SK-N-SH (cell line): ENCODE data around the gene UNC79. TPM values are rescaled to one million over a fixed set of nuclear protein-coding genes. Genes with fewer than 3 reads are reported as not detected.

Source experiments
- CTCF ChIA-PET: fragments of 300-600, 350-600 bp; formaldehyde crosslinking; extraction: SDS; loops from one replicate; lab custom pipeline; 2021; lab: Yijun Ruan, JAX
- POLR2A ChIA-PET: fragments of 350-600 bp; sonication (Branson Sonifier 250); formaldehyde crosslinking; extraction: SDS; loops from one replicate; lab custom pipeline; 2020; ENCODE audit warnings: antibody characterized with exemption, inconsistent platforms; lab: Yijun Ruan, JAX
- DNase-seq: peaks from one replicate; pipeline ENCODE4 v3.0.0; 2012
- H2AFZ ChIP-seq: fragments of 200-600 bp; sonication (generic); 2 replicates; pipeline ENCODE4 v1.8.1; 2016; ENCODE audit warnings: antibody characterized with exemption, mild to moderate bottlenecking, low read depth
- H3F3A ChIP-seq: fragments of 200-600 bp; sonication (generic); replicated peaks from 2 replicates; pipeline ENCODE3; 2016; ENCODE audit warnings: antibody characterized with exemption, mild to moderate bottlenecking; ENCODE audit not compliant: insufficient read depth
- H3K27ac ChIP-seq, 2 experiments: fragments of 200-500 bp in 1 of 2; fragments of 200-600 bp in 1 of 2; sonication (Bioruptor generic) in 1 of 2; sonication (generic), shearing (Covaris generic) in 1 of 2; 2 replicates each; pipeline versions ENCODE4 v1.5.1 to v1.6.1; 2014 to 2016; ENCODE audit warnings: low read depth in 2 of 2, inconsistent platforms in 1 of 2, low read length in 1 of 2, mild to moderate bottlenecking in 1 of 2, mixed read lengths in 1 of 2
- H3K27me3 ChIP-seq: fragments of 200-600 bp; sonication (generic), shearing (Covaris generic); 2 replicates; pipeline ENCODE4 v1.6.1; 2016; ENCODE audit warnings: mixed run types; ENCODE audit not compliant: insufficient read depth
- H3K36me3 ChIP-seq, 2 experiments: fragments of 200-500 bp in 1 of 2; fragments of 200-600 bp in 1 of 2; sonication (Bioruptor generic) in 1 of 2; sonication (generic) in 1 of 2; replicated peaks in 1 of 2; 2 replicates each; pipeline versions ENCODE3 to v1.5.1; 2014 to 2016; ENCODE audit warnings: low read length in 1 of 2, mild to moderate bottlenecking in 1 of 2; ENCODE audit not compliant: insufficient read depth in 2 of 2, control insufficient read depth in 1 of 2
- H3K4me1 ChIP-seq, 2 experiments: fragments of 200-500 bp in 1 of 2; fragments of 200-600 bp in 1 of 2; sonication (Bioruptor generic) in 1 of 2; sonication (generic), shearing (Covaris generic) in 1 of 2; 2 replicates each; pipeline versions ENCODE4 v1.5.1 to v1.6.1; 2014 to 2016; ENCODE audit warnings: low read depth in 1 of 2, low read length in 1 of 2, mixed run types in 1 of 2; ENCODE audit not compliant: insufficient read depth in 2 of 2, control insufficient read depth in 1 of 2
- H3K4me2 ChIP-seq: fragments of 200-600 bp; sonication (generic), shearing (Covaris generic); 2 replicates; pipeline ENCODE4 v1.6.1; 2017; ENCODE audit warnings: mixed run types
- H3K4me3 ChIP-seq, 2 experiments: fragments of 200-500 bp in 1 of 2; fragments of 200-600 bp in 1 of 2; sonication (Bioruptor generic) in 1 of 2; sonication (generic), shearing (Covaris generic) in 1 of 2; 2 replicates each; pipeline versions ENCODE4 v1.5.1 to v1.8.1; 2014 to 2016; ENCODE audit warnings: low read depth in 2 of 2, inconsistent platforms in 1 of 2, low read length in 1 of 2, mild to moderate bottlenecking in 1 of 2, mixed read lengths in 1 of 2, moderate library complexity in 1 of 2
- H3K79me2 ChIP-seq: fragments of 200-600 bp; sonication (generic); 2 replicates; pipeline ENCODE4 v1.8.1; 2017; ENCODE audit warnings: mild to moderate bottlenecking; ENCODE audit not compliant: insufficient read depth
- H3K9ac ChIP-seq: fragments of 200-600 bp; sonication (generic); 2 replicates; pipeline ENCODE4 v1.6.1; 2017; ENCODE audit warnings: mixed run types
- H3K9me2 ChIP-seq: fragments of 200-600 bp; sonication (generic); 2 replicates; pipeline ENCODE4 v1.6.1; 2017; ENCODE audit warnings: mixed run types
- H3K9me3 ChIP-seq: fragments of 200-600 bp; sonication (generic); 2 replicates; pipeline ENCODE4 v1.6.1; 2017; ENCODE audit warnings: mixed run types, mild to moderate bottlenecking, moderate library complexity
- H4K20me1 ChIP-seq: fragments of 200-600 bp; sonication (generic); 2 replicates; pipeline ENCODE4 v1.6.1; 2017; ENCODE audit warnings: mild to moderate bottlenecking, mixed run types; ENCODE audit not compliant: insufficient read depth
- EZH2phosphoT487 ChIP-seq: fragments of 200-600 bp; sonication (generic); IDR thresholded peaks from 2 replicates; pipeline ENCODE4 v1.6.1; 2017; ENCODE audit warnings: low read depth, mixed run types, mild to moderate bottlenecking, antibody characterized with exemption, moderate library complexity, borderline replicate concordance
- MEF2A ChIP-seq: IDR thresholded peaks from 2 replicates; pipeline ENCODE4 v1.4.0; 2012; ENCODE audit warnings: low read depth, borderline replicate concordance
- NRF1 ChIP-seq: IDR thresholded peaks from 2 replicates; pipeline ENCODE4 v1.6.1; 2012; ENCODE audit warnings: low read depth, mild to moderate bottlenecking, low read length
- POLR2AphosphoS5 ChIP-seq: IDR thresholded peaks from 2 replicates; pipeline ENCODE4 v1.6.1; 2012; ENCODE audit warnings: low read depth, low read length
- RAD21 ChIP-seq: IDR thresholded peaks from 2 replicates; pipeline ENCODE4 v1.6.1; 2012; ENCODE audit warnings: mild to moderate bottlenecking, low read length
- SMC3 ChIP-seq: IDR thresholded peaks from 2 replicates; pipeline ENCODE4 v1.6.1; 2012; ENCODE audit warnings: low read depth, low read length, improper control_type of control experiment
- TCF12 ChIP-seq: IDR thresholded peaks from 2 replicates; pipeline ENCODE4 v1.4.0; 2012
- WGBS: methylation state at CpG from one replicate; pipeline ENCODE4 v1.1.6; 2017; ENCODE audit warnings: low lambda C conversion rate; 5-methylcytosine and 5-hydroxymethylcytosine counted together
- polyA plus RNA-seq, 3 experiments: library from polyadenylated mRNA; depleted of rRNA; stranded (reverse); fragments of >200 nt; gene quantifications; 2 replicates each; pipeline ENCODE4 v1.2.3, GENCODE V29; 2012
- TF ChIP-seq, protein P1 (sequence below): fragments of 150-350 bp; IDR thresholded peaks from 2 replicates; pipeline ENCODE4 v1.6.1; 2017; ENCODE audit warnings: antibody characterized with exemption, low read length, low read depth, borderline replicate concordance

Gene UNC79
- polyA plus RNA-seq, 1 of the 3 experiments (the other 2 are of a cell fraction), result 0.10 TPM

DNA sequence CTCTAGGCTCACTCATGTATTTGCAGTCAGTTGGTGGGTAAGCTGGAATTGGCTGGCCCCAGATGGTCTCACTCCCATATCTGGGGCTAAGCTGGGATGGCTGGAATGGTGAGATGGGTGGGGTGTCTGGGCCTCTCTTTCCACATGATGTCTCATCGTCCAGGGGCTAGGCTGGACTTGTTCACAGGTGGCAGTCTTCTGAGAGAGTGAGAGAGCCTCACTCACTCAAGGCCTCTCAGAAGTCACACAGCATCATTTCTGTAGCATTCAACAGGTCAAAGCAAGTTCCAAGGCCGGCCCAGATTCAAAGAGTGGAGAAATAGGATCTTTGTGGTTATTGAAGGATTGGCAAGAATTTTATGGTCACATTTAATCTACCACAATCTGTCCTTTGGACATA, 102.7 kb downstream of the UNC79 start (continued):
- no peak for TF ChIP-seq EZH2phosphoT487

DNA sequence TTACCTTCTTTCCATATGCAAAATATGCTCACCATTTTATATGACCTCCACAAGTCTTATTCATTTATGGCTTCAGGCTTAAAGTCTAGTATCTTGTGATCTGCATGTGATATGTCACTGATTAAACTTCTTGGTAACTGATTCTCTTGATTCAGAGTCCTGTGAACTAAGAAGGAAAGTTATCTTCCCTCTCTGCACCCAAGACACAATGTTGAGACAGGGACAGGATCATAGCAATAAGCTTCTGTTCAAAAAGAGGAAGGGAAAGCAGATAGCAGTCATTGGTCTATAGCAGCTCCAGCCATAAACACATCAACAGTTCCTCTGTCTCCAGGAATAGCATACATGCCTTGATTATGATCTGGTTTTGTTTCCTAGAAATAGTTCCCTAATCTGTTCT, 103.1 kb downstream of the UNC79 start:
- H3K4me2 ChIP-seq, result no peak overlapping the region
- H3F3A ChIP-seq, result no peaks in the 10 kb centered on the region
- H3K36me3 ChIP-seq, result no peaks in the 10 kb centered on the region
- H3K27ac ChIP-seq, result no peak overlapping the region
- no peak for DNase-seq
- H3K4me1 ChIP-seq, result no peaks in the 10 kb centered on the region; a peak in 1 of 4 replicates
- no peak overlapping the region for H3K9ac ChIP-seq
- no peaks in the 10 kb centered on the region for H3K79me2 ChIP-seq
- TF ChIP-seq TCF12 (no peak), POLR2AphosphoS5 (no peak)
- CTCF ChIA-PET, result interaction anchor here (1.4 kb wide), 2 partner anchors 9 to 12 kb away, joined by 3 read pairs; no protein-coding TSS in a partner anchor
- H2AFZ ChIP-seq, result no peak overlapping the region
- POLR2A ChIA-PET, result no interaction called here
- H3K27me3 ChIP-seq, result no peaks in the 10 kb centered on the region
- H3K4me3 ChIP-seq, result no peak overlapping the region
- no peaks in the 10 kb centered on the region for H4K20me1 ChIP-seq
- no peaks in the 10 kb centered on the region for H3K9me2 ChIP-seq
- H3K9me3 ChIP-seq, result no peaks in the 10 kb centered on the region

DNA sequence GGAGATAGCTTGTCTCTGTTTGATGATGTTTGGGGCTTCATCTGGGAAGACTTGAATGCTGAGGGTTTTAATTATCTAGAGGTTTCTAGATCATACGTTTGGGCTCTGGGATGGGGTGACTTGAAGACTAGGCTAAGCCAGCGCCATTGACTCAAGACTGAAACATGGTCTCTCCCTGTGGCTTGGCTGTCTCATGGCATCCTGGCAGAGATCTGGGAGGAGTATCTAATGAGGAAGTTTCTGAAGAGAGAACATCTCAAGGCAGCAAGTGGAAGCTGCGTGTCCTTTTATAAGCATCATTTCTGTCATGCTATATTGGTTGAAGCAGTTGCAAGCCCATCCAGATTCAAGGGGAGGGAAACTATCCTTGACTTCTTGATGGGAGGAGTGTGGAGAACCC, 104.8 kb downstream of the UNC79 start:
- no peaks in the 10 kb centered on the region for H4K20me1 ChIP-seq
- ChIA-PET CTCF (interaction anchor here (1.5 kb wide), 1 partner anchor 23 kb away, joined by 3 read pairs; no protein-coding TSS in a partner anchor), POLR2A (no interaction called here)
- H3K4me3 ChIP-seq, result no peak overlapping the region
- TF ChIP-seq NRF1 (no peak), MEF2A (no peak)
- DNase-seq, result no peak
- H3F3A ChIP-seq, result no peaks in the 10 kb centered on the region
- H3K27me3 ChIP-seq, result no peaks in the 10 kb centered on the region
- H3K27ac ChIP-seq, result no peak overlapping the region
- H3K79me2 ChIP-seq, result no peaks in the 10 kb centered on the region
- no peak overlapping the region for H3K9ac ChIP-seq
- H3K9me2 ChIP-seq, result no peaks in the 10 kb centered on the region
- H3K4me2 ChIP-seq, result no peak overlapping the region
- no peak overlapping the region for H2AFZ ChIP-seq
- 42% methylated on average over 3 of the region's 3 CpGs for WGBS
- H3K4me1 ChIP-seq, result no peaks in the 10 kb centered on the region
- H3K9me3 ChIP-seq, result no peaks in the 10 kb centered on the region
- peaks cover 0 to 4% of the 10 kb centered on the region in 2 experiments for H3K36me3 ChIP-seq

DNA sequence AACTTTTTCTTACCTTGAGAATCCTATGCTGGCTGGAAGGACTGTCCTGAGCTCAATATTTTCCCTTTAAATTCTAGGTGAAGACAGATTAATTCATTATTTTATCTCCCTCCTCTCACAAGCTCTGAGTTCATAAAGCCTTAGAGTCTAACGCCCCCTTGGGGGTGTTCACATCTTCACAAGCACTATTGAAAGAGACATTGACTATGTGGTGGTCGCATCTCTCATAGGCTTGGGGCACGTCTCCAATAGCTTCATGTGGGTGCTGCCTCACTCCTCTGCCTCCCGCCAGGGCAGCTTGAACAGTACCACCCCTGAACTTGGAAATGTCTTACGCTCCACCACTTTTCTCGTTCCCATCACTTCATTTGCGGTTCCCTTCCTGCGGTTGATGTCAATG, 106.2 kb downstream of the UNC79 start:
- H3K4me1 ChIP-seq, result no peaks in the 10 kb centered on the region
- no peak overlapping the region for H3K9ac ChIP-seq
- no peaks in the 10 kb centered on the region for H3K79me2 ChIP-seq
- CTCF ChIA-PET, result interaction anchor here (0.6 to 1.5 kb wide), 14 partner anchors 10 to 600 kb away, joined by 3 to 8 read pairs (median 3); partner anchors contain the start of genes GON7 and UBR7
- no peak overlapping the region for H2AFZ ChIP-seq
- peak; percentile 22; the same call in 1 of the 2 replicates for TF ChIP-seq SMC3
- peak; percentile 69 for TF ChIP-seq RAD21
- TF ChIP-seq, protein P1, sequence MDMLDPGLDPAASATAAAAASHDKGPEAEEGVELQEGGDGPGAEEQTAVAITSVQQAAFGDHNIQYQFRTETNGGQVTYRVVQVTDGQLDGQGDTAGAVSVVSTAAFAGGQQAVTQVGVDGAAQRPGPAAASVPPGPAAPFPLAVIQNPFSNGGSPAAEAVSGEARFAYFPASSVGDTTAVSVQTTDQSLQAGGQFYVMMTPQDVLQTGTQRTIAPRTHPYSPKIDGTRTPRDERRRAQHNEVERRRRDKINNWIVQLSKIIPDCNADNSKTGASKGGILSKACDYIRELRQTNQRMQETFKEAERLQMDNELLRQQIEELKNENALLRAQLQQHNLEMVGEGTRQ, result no peak
- H3F3A ChIP-seq, result no peaks in the 10 kb centered on the region
- no peaks in the 10 kb centered on the region for H3K9me2 ChIP-seq
- no peak overlapping the region for H3K4me3 ChIP-seq
- H3K9me3 ChIP-seq, result no peaks in the 10 kb centered on the region
- H3K36me3 ChIP-seq, result peaks cover 0 to 4% of the 10 kb centered on the region in 2 experiments
- no peaks in the 10 kb centered on the region for H3K27me3 ChIP-seq
- H3K27ac ChIP-seq, result no peak overlapping the region
- no peaks in the 10 kb centered on the region for H4K20me1 ChIP-seq
- WGBS, result 58% methylated on average over 8 of the region's 8 CpGs
- POLR2A ChIA-PET, result interaction anchor here (0.6 to 1.1 kb wide), 3 partner anchors 305 to 423 kb away, joined by 3 to 4 read pairs (median 3); partner anchors contain the start of genes LYSET and MOAP1
- H3K4me2 ChIP-seq, result no peak overlapping the region
- DNase-seq, result peak; percentile 43
